HepG2 (cell line): Measurements from ENCODE around the gene WWTR1. TPM values are rescaled to one million over a fixed set of nuclear protein-coding genes. Genes with fewer than 3 reads are reported as not detected.

Source experiments
- BHLHE40 ChIP-seq: IDR thresholded peaks from 2 replicates; pipeline ENCODE4 v1.6.1; 2011; ENCODE audit warnings: low read length, improper control_type of control experiment
- GATAD2A ChIP-seq: IDR thresholded peaks from 2 replicates; pipeline ENCODE4 v1.6.1; 2016
- IKZF5 ChIP-seq: IDR thresholded peaks from 2 replicates; pipeline ENCODE4 v1.6.1; 2018; ENCODE audit warnings: missing genetic modification reagents, mild to moderate bottlenecking, missing compliant biosample characterization
- KAT7 ChIP-seq: IDR thresholded peaks from 2 replicates; pipeline ENCODE4 v1.6.1; 2018; ENCODE audit warnings: borderline replicate concordance, missing compliant biosample characterization
- MAFF ChIP-seq: IDR thresholded peaks from 2 replicates; pipeline ENCODE4 v1.6.1; 2011; ENCODE audit warnings: low read depth, low read length, improper control_type of control experiment
- MED1 ChIP-seq: sonication (generic); formaldehyde crosslinking; IDR thresholded peaks from 2 replicates; pipeline ENCODE4 v1.4.0; 2020; ENCODE audit warnings: missing genetic modification reagents
- NFE2L1 ChIP-seq: sonication (generic); formaldehyde crosslinking; IDR thresholded peaks from 2 replicates; pipeline ENCODE4 v1.4.0; 2020; ENCODE audit warnings: missing genetic modification reagents, mild to moderate bottlenecking, borderline replicate concordance
- POGK ChIP-seq: sonication (generic); formaldehyde crosslinking; conservative IDR thresholded peaks from 2 replicates; pipeline ENCODE4 v1.8.0; 2022; ENCODE audit warnings: mild to moderate bottlenecking, moderate library complexity, missing genetic modification reagents
- POLR2G ChIP-seq: fragments of 200-400 bp; formaldehyde crosslinking; IDR thresholded peaks from 2 replicates; pipeline ENCODE4 v1.6.1; 2018; ENCODE audit warnings: mild to moderate bottlenecking, low read depth, low read length, moderate library complexity
- REST ChIP-seq, 2 experiments: IDR thresholded peaks; 2 replicates each; pipeline ENCODE4 v1.6.1; 2011 to 2012; ENCODE audit warnings: low read length in 2 of 2, borderline replicate concordance in 1 of 2, low read depth in 1 of 2, mild to moderate bottlenecking in 1 of 2, moderate library complexity in 1 of 2
- RFXAP ChIP-seq: sonication (generic); formaldehyde crosslinking; IDR thresholded peaks from 2 replicates; pipeline ENCODE4 v1.4.0; 2020; ENCODE audit warnings: missing genetic modification reagents, borderline replicate concordance
- SALL1 ChIP-seq: sonication (generic); formaldehyde crosslinking; IDR thresholded peaks from 2 replicates; pipeline ENCODE4 v1.8.0; 2022; ENCODE audit warnings: mild to moderate bottlenecking, missing genetic modification reagents
- SIX1 ChIP-seq: sonication (generic); formaldehyde crosslinking; IDR thresholded peaks from 2 replicates; pipeline ENCODE4 v1.4.0; 2020; ENCODE audit warnings: missing genetic modification reagents, borderline replicate concordance
- SOX5 ChIP-seq: IDR thresholded peaks from 2 replicates; pipeline ENCODE4 v1.6.1; 2016; ENCODE audit warnings: borderline replicate concordance
- SP2 ChIP-seq: sonication (generic); formaldehyde crosslinking; IDR thresholded peaks from 2 replicates; pipeline ENCODE4 v1.5.1; 2020; ENCODE audit warnings: mild to moderate bottlenecking, missing genetic modification reagents
- THAP11 ChIP-seq: IDR thresholded peaks from 2 replicates; pipeline ENCODE4 v1.6.1; 2016; ENCODE audit warnings: missing biosample characterization, missing genetic modification reagents
- XRCC5 ChIP-seq: fragments of 200-400 bp; formaldehyde crosslinking; optimal IDR thresholded peaks from 2 replicates; pipeline ENCODE3; 2017; ENCODE audit warnings: mild to moderate bottlenecking, low read length
- ZBTB21 ChIP-seq: sonication (generic); formaldehyde crosslinking; IDR thresholded peaks from 2 replicates; pipeline ENCODE4 v1.4.0; 2020; ENCODE audit warnings: missing genetic modification reagents
- ZMYM2 ChIP-seq: sonication (generic); formaldehyde crosslinking; IDR thresholded peaks from 2 replicates; pipeline ENCODE4 v1.8.0; 2022; ENCODE audit warnings: mild to moderate bottlenecking, missing genetic modification reagents
- ZNF282 ChIP-seq: fragments of 450-650 bp; IDR thresholded peaks from 2 replicates; pipeline ENCODE4 v1.6.1; 2018; ENCODE audit not compliant: partially characterized antibody
- ZNF513 ChIP-seq: sonication (generic); formaldehyde crosslinking; conservative IDR thresholded peaks from 2 replicates; pipeline ENCODE4 v1.5.0; 2020; ENCODE audit warnings: missing genetic modification reagents
- ZNF619 ChIP-seq: sonication (generic); formaldehyde crosslinking; IDR thresholded peaks from 2 replicates; pipeline ENCODE4 v1.4.0; 2020; ENCODE audit warnings: mild to moderate bottlenecking, missing genetic modification reagents
- ZNF709 ChIP-seq: sonication (generic); formaldehyde crosslinking; IDR thresholded peaks from 2 replicates; pipeline ENCODE4 v1.5.0; 2020; ENCODE audit warnings: mild to moderate bottlenecking, missing genetic modification reagents
- ZSCAN12 ChIP-seq: sonication (generic); formaldehyde crosslinking; IDR thresholded peaks from 2 replicates; pipeline ENCODE4 v1.9.0; 2021; ENCODE audit warnings: mild to moderate bottlenecking, missing genetic modification reagents
- polyA plus RNA-seq, 8 experiments: library from polyadenylated mRNA; depleted of rRNA in 3 of 8; stranded (reverse) in 7 of 8; unstranded in 1 of 8; fragments of >200 nt; fragmentation: Illumina TruSeq in 4 of 8; extraction: Trizol in 4 of 8; gene quantifications; 2 replicates each; pipeline versions ENCODE4 v1.2.1 to v1.2.3, GENCODE V29; 2011 to 2016; ENCODE audit warnings: low read depth in 4 of 8, missing spikeins in 1 of 8, mixed read lengths in 1 of 8; ENCODE audit not compliant: insufficient read depth in 1 of 8
- total RNA-seq, 5 experiments: library from RNA; depleted of rRNA; stranded (reverse); fragments of >200 nt; fragmentation: Illumina TruSeq; extraction: Trizol; gene quantifications; 2 replicates each; pipeline ENCODE4 v1.2.3, GENCODE V29; 2016; ENCODE audit warnings: low read depth in 1 of 5

WWTR1 gene
- total and polyA plus RNA-seq, 2 of the 13 experiments (the other 11 are each of a cell fraction or from before 2014, with no cell fraction given), result 19.7 to 139 TPM

- no peak for TF ChIP-seq REST (IDR thresholded peaks at IDR 0.05; ENCODE audit: borderline replicate concordance in 1 of 2, low read depth in 1 of 2, low read length in 2 of 2)
- TF ChIP-seq ZMYM2 (CRISPR knock-in tag), result 0 out of 2 replicates have a peak, but pooled peaks have one; percentile 44
- TF ChIP-seq SIX1, result no peak
- no peak for TF ChIP-seq POGK (CRISPR knock-in tag)
- TF ChIP-seq MAFF, result no peak
- TF ChIP-seq GATAD2A, result peak; percentile 18; the same call in 1 of the 2 replicates
- TF ChIP-seq ZNF709 (CRISPR knock-in tag), result no peak
- TF ChIP-seq SOX5 (CRISPR knock-in tag), result peak; percentile 43; the same call in 1 of the 2 replicates
- TF ChIP-seq ZNF619 (CRISPR knock-in tag), result no peak
- TF ChIP-seq POLR2G, result peak; percentile 24; the same call in 1 of the 2 replicates
- no peak; the same call in 1 of the 2 replicates for TF ChIP-seq SALL1 (CRISPR knock-in tag)
- no peak for TF ChIP-seq ZBTB21 (CRISPR knock-in tag)
- no peak for TF ChIP-seq RFXAP
- TF ChIP-seq BHLHE40, result no peak
- TF ChIP-seq MED1 (CRISPR knock-in tag), result peak; percentile 40; the same call in 1 of the 2 replicates
- TF ChIP-seq KAT7 (CRISPR knock-in tag), result peak; percentile 70; the same call in 1 of the 2 replicates
- TF ChIP-seq ZNF282, result no peak
- TF ChIP-seq ZSCAN12 (CRISPR knock-in tag), result no peak
- TF ChIP-seq XRCC5, result no peak
- TF ChIP-seq IKZF5, result no peak
- no peak for TF ChIP-seq ZNF513 (CRISPR knock-in tag)
- no peak for TF ChIP-seq NFE2L1 (CRISPR knock-in tag)
- no peak for TF ChIP-seq SP2 (CRISPR knock-in tag)
- no peak for TF ChIP-seq THAP11 (CRISPR knock-in tag)
Observed at GRCh38 chr3:149610351-149611105, 47.3 kb downstream of the WWTR1 start (continued).
